ENCODE results near the gene SPECC1.

SPECC1 gene

DNA sequence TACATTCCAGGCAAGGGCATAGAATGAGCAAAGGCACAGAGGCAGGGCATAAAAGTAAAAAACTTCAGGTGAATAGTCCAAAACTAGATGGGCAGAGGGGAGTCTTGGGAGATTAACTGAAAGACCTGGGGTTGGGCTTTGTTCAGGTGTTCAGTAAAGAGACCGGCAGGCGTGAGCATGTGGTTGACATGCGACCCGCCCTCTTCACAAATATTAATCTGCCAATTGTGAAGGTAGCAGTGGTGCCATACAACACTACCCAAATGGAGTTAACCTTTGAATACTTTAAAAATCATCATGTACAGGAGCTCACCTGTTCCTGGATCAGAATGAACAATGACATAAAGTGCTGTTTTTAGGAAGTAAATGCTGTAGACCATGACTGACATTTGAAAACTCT is 232.7 kb downstream of the SPECC1 start:
- TF ChIP-seq, protein P1, sequence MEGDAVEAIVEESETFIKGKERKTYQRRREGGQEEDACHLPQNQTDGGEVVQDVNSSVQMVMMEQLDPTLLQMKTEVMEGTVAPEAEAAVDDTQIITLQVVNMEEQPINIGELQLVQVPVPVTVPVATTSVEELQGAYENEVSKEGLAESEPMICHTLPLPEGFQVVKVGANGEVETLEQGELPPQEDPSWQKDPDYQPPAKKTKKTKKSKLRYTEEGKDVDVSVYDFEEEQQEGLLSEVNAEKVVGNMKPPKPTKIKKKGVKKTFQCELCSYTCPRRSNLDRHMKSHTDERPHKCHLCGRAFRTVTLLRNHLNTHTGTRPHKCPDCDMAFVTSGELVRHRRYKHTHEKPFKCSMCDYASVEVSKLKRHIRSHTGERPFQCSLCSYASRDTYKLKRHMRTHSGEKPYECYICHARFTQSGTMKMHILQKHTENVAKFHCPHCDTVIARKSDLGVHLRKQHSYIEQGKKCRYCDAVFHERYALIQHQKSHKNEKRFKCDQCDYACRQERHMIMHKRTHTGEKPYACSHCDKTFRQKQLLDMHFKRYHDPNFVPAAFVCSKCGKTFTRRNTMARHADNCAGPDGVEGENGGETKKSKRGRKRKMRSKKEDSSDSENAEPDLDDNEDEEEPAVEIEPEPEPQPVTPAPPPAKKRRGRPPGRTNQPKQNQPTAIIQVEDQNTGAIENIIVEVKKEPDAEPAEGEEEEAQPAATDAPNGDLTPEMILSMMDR (IDR thresholded peaks at IDR 0.05; ENCODE audit: extremely low read depth, missing control alignments): no peak
- DNase-seq (ENCODE audit: low spot score): no peak

GRCh38 chr17:20242271-20242670 is 233.1 kb downstream of the SPECC1 start:
- TF ChIP-seq, protein P1 (IDR thresholded peaks at IDR 0.05; ENCODE audit: extremely low read depth, missing control alignments): no peak
- DNase-seq (ENCODE audit: low spot score): no peak

GRCh38 chr17:20243524-20243923 is 234.4 kb downstream of the SPECC1 start:
- no peak for DNase-seq (ENCODE audit: low spot score)
- TF ChIP-seq, protein P1 (IDR thresholded peaks at IDR 0.05; ENCODE audit: extremely low read depth, missing control alignments): no peak

DNA sequence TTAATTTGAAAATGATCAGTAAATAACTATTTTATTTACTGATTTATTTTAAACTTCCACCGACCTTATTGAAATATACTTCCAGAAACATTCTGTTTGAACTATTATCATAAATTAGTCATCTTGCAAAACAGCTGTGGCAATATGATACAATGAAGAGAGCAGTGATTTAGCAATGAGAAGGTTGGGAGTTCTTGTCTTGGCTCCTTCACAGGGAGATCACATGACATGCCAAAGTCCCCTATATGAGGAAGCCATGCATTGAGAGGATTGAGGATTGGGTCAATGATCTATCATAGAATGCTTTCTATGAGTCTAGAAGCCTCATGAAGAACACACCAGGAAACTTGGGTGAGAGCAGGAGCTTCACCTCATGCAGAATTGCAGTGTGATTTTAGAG is 235.5 kb downstream of the SPECC1 start:
- TF ChIP-seq, protein P1 (IDR thresholded peaks at IDR 0.05; ENCODE audit: extremely low read depth, missing control alignments): no peak
- DNase-seq (ENCODE audit: low spot score): no peak

GRCh38 chr17:20246692-20247091 is 237.5 kb downstream of the SPECC1 start:
- TF ChIP-seq, protein P1 (IDR thresholded peaks at IDR 0.05; ENCODE audit: extremely low read depth, missing control alignments): no peak
- DNase-seq (ENCODE audit: low spot score): no peak

- TF ChIP-seq, protein P1 (IDR thresholded peaks at IDR 0.05; ENCODE audit: extremely low read depth, missing control alignments): no peak
- DNase-seq (ENCODE audit: low spot score): no peak
Observed at GRCh38 chr17:20253323-20253722, 244.2 kb downstream of the SPECC1 start.

DNA sequence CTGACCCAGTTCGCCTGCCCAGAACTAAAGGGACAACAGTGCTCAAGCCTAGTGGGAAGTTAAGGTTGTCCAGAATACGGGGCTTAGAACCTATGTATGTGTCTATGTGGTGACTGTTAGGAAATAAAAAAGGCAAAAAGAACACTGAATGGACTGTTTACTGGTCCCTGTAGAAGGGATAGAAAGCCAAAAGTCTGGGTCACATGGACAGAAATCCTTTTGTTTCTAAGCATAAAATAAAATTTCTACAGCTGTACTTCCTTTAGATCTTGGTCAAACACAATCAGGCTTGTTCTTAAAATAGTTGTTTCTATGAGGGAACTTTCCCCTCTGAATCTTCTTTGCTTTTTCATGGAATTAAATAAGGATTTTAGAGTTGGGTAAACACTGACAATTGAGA is 245.4 kb downstream of the SPECC1 start:
- TF ChIP-seq, protein P1 (IDR thresholded peaks at IDR 0.05; ENCODE audit: extremely low read depth, missing control alignments): no peak
- no peak for DNase-seq (ENCODE audit: low spot score)

Measured in GM20000 (cell line).